Endothelial cell of umbilical vein (primary cell): ENCODE measurements around the gene TRPM1. TPM values are rescaled to one million over a fixed set of nuclear protein-coding genes. Genes with fewer than 3 reads are reported as not detected.

Source experiments
- BruUV-seq: library from RNA; stranded (reverse); fragments of 400-500 nt; replicated peaks from 2 replicates; lab custom pipeline; 2021; lab: Mats Ljungman, UMichigan
- CTCF ChIA-PET: fragments of 300-600, 350-600 bp; sonication (Branson Sonifier 250); formaldehyde crosslinking; loops from one replicate; lab custom pipeline; 2021; ENCODE audit warnings: antibody characterized with exemption, inconsistent platforms; lab: Charles Lee
- POLR2A ChIA-PET: fragments of 300-600, 350-600 bp; sonication (Branson Sonifier 250); formaldehyde crosslinking; loops from one replicate; lab custom pipeline; 2021; ENCODE audit warnings: antibody characterized with exemption, inconsistent platforms; lab: Charles Lee
- DNase-seq: peaks from one replicate; pipeline ENCODE4 v3.0.0-alpha.2; 2011; ENCODE audit warnings: low read depth, low spot score
- FAIRE-seq: peaks from 2 replicates; lab custom pipeline; 2011; peaks lifted over from hg19 to GRCh38; lab: Jason Lieb, UNC
- H2AFZ ChIP-seq: 2 replicates; pipeline ENCODE4 v1.6.0; 2012; ENCODE audit warnings: low read depth, low read length, control low read depth, inconsistent platforms
- H3K27ac ChIP-seq: 2 replicates; pipeline ENCODE4 v1.5.1; 2011; ENCODE audit warnings: low read depth, mild to moderate bottlenecking, control low read depth, low read length, moderate library complexity; ENCODE audit not compliant: insufficient read depth
- H3K27me3 ChIP-seq, 2 experiments: 2 replicates each; pipeline versions ENCODE4 v1.6.0 to v1.6.1; 2011; ENCODE audit warnings: low read length in 2 of 2, mixed read lengths in 1 of 2; ENCODE audit not compliant: control insufficient read depth in 2 of 2, insufficient read depth in 2 of 2
- H3K36me3 ChIP-seq, 2 experiments: 2 replicates in 1 of 2; 3 replicates in 1 of 2; pipeline ENCODE4 v1.5.1; 2011; ENCODE audit warnings: low read length in 2 of 2, mild to moderate bottlenecking in 1 of 2, moderate library complexity in 1 of 2; ENCODE audit not compliant: control insufficient read depth in 2 of 2, insufficient read depth in 2 of 2; ENCODE audit errors: extremely low read depth in 1 of 2
- H3K4me1 ChIP-seq: 3 replicates; pipeline ENCODE4 v1.5.1; 2011; ENCODE audit warnings: mild to moderate bottlenecking, low read length; ENCODE audit not compliant: control insufficient read depth, insufficient read depth; ENCODE audit errors: extremely low read depth
- H3K4me2 ChIP-seq: 2 replicates; pipeline ENCODE4 v1.6.1; 2011; ENCODE audit warnings: low read length, control low read depth, mixed read lengths; ENCODE audit not compliant: insufficient read depth
- H3K4me3 ChIP-seq, 3 experiments: fragments of 200-600 bp in 1 of 3; sonication (generic), shearing (Covaris generic) in 1 of 3; replicated peaks in 1 of 3; 2 replicates each; pipeline ENCODE4 v1.5.1; 2011 to 2016; ENCODE audit warnings: control low read depth in 3 of 3, low read length in 3 of 3, mild to moderate bottlenecking in 2 of 3, inconsistent platforms in 1 of 3, low read depth in 1 of 3, moderate library complexity in 1 of 3; ENCODE audit not compliant: insufficient read depth in 1 of 3
- H3K79me2 ChIP-seq: 2 replicates; pipeline ENCODE4 v1.6.0; 2012; ENCODE audit warnings: low read length, inconsistent platforms; ENCODE audit not compliant: control insufficient read depth, insufficient read depth
- H3K9ac ChIP-seq: replicated peaks from 2 replicates; pipeline ENCODE3; 2011; ENCODE audit warnings: low read length, control low read depth; ENCODE audit not compliant: insufficient read depth; ENCODE audit errors: extremely low read depth
- H3K9me1 ChIP-seq: replicated peaks from 3 replicates; pipeline ENCODE4 v1.6.0; 2011; ENCODE audit warnings: mild to moderate bottlenecking, low read length; ENCODE audit not compliant: control insufficient read depth, insufficient read depth; ENCODE audit errors: extremely low read depth
- H3K9me3 ChIP-seq: replicated peaks from 2 replicates; pipeline ENCODE4 v1.5.1; 2012; ENCODE audit warnings: low read length, inconsistent platforms; ENCODE audit not compliant: control insufficient read depth, insufficient read depth
- H4K20me1 ChIP-seq: replicated peaks from 2 replicates; pipeline ENCODE3; 2011; ENCODE audit warnings: mild to moderate bottlenecking, low read length; ENCODE audit not compliant: control insufficient read depth, insufficient read depth; ENCODE audit errors: extremely low read depth
- CTCF ChIP-seq, 2 donors: IDR thresholded peaks; 1 replicate in 1 of 2; 2 replicates in 1 of 2; pipeline ENCODE4 v1.5.1; 2011; ENCODE audit warnings: low read length in 2 of 2, mild to moderate bottlenecking in 2 of 2, moderate library complexity in 2 of 2, control low read depth in 1 of 2, inconsistent platforms in 1 of 2, low read depth in 1 of 2; ENCODE audit not compliant: insufficient read depth in 1 of 2; ENCODE audit errors: extremely low read depth in 1 of 2
- EZH2 ChIP-seq: IDR thresholded peaks from 2 replicates; pipeline ENCODE4 v1.6.1; 2012; ENCODE audit warnings: borderline replicate concordance, low read depth, mild to moderate bottlenecking, moderate library complexity, low read length, inconsistent platforms; ENCODE audit not compliant: severe bottlenecking
- FOS ChIP-seq: IDR thresholded peaks from 2 replicates; pipeline ENCODE4 v1.6.1; 2011; ENCODE audit warnings: mild to moderate bottlenecking, low read length, moderate library complexity, borderline replicate concordance; ENCODE audit not compliant: insufficient read depth
- GATA2 ChIP-seq: IDR thresholded peaks from 2 replicates; pipeline ENCODE4 v1.7.0; 2011; ENCODE audit warnings: low read depth, mild to moderate bottlenecking, moderate library complexity, mixed read lengths, low read length; ENCODE audit not compliant: insufficient read length, insufficient read depth
- JUN ChIP-seq: IDR thresholded peaks from 2 replicates; pipeline ENCODE4 v1.6.1; 2011; ENCODE audit warnings: borderline replicate concordance, low read depth; ENCODE audit not compliant: insufficient read length, insufficient read depth
- MAX ChIP-seq: IDR thresholded peaks from 2 replicates; pipeline ENCODE4 v1.6.1; 2011; ENCODE audit not compliant: insufficient read depth, insufficient read length
- MYC ChIP-seq: IDR thresholded peaks from one replicate; pipeline ENCODE4 v1.6.1; 2011; ENCODE audit warnings: mild to moderate bottlenecking, low read depth, low read length
- POLR2A ChIP-seq: IDR thresholded peaks from 2 replicates; pipeline ENCODE4 v1.6.1; 2012; ENCODE audit warnings: low read depth, mild to moderate bottlenecking, control low read depth, low read length
- POLR2AphosphoS5 ChIP-seq: IDR thresholded peaks from 2 replicates; pipeline ENCODE4 v1.6.1; 2012; ENCODE audit warnings: low read depth, mild to moderate bottlenecking, control low read depth, low read length, moderate library complexity; ENCODE audit not compliant: insufficient read depth
- dilution Hi-C: fragments of 300-500 bp; cut with MboI; formaldehyde crosslinking; loops from one replicate; pipeline ENCODE4 v1.15.0; 2019; ENCODE audit warnings: low sequenced_read_pairs; ENCODE audit not compliant: extremely low pct_ligation_motif_present
- intact Hi-C: fragments of 100-400 bp; cut with micrococcal nuclease; formaldehyde crosslinking; loops from one replicate; pipeline ENCODE4 v1.10.0; 2022
- polyA plus RNA-seq, 4 experiments: library from polyadenylated mRNA; depleted of rRNA in 3 of 4; stranded (reverse) in 3 of 4; unstranded in 1 of 4; fragments of >200 nt; gene quantifications; 2 replicates each; pipeline versions ENCODE4 v1.2.1 to v1.2.3, GENCODE V29; 2011 to 2012; ENCODE audit warnings: missing spikeins in 1 of 4
- total RNA-seq: library from RNA; stranded (reverse); gene quantifications from 2 replicates; pipeline ENCODE4 v1.2.3, GENCODE V29; 2021

Gene TRPM1
- total and polyA plus RNA-seq, 2 donors (not counting 3 experiments of a cell fraction or from before 2014, with no cell fraction given) = 0.19 TPM; not detected in 1

- TF ChIP-seq FOS (no peak), POLR2AphosphoS5 (no peak), EZH2 (no peak), JUN (no peak), CTCF (IDR thresholded peaks at IDR 0.05; ENCODE audit: extremely low read depth in 1 of 2, insufficient read depth in 1 of 2, low read depth in 1 of 2, low read length in 2 of 2) (no peak), GATA2 (no peak), MYC (no peak), POLR2A (no peak), MAX (no peak)
- Histone ChIP-seq H3K4me3 (no peak overlapping the region), H3K27ac (no peak overlapping the region), H3K4me1 (no peaks in the 10 kb centered on the region), H3K79me2 (no peaks in the 10 kb centered on the region), H4K20me1 (no peaks in the 10 kb centered on the region), H3K4me2 (no peak overlapping the region), H3K9me3 (no peaks in the 10 kb centered on the region), H3K36me3 (no peaks in the 10 kb centered on the region), H3K9ac (no peak overlapping the region), H3K9me1 (no peaks in the 10 kb centered on the region), H3K27me3 (peaks cover 0 to 2% of the 10 kb centered on the region in 2 experiments), H2AFZ (no peak overlapping the region)
- intact Hi-C loops = loop anchor here (5.0 to 10.0 kb wide), 2 partner anchors 348 to 481 kb away; no protein-coding TSS in a partner anchor
- dilution Hi-C loops = no loop called here
- ChIA-PET POLR2A (no interaction called here), CTCF (interaction anchor here (1.0 to 1.4 kb wide), 2 partner anchors 16 to 286 kb away, joined by 3 to 5 read pairs; no protein-coding TSS in a partner anchor)
- DNase-seq = no peak
- no TSS peak for BruUV-seq
- peak; percentile 31 for FAIRE-seq
These were observed 43.9 kb upstream of the TRPM1 start for GRCh38 chr15:31145271-31145911.
